22Rv1 (cell line): ENCODE measurements around the gene ZCCHC3.

Source experiments
- ZFX ChIP-seq: fragments of 450-650 bp; IDR thresholded peaks from 2 replicates; pipeline ENCODE4 v1.6.1; 2017; ENCODE audit warnings: antibody characterized with exemption, borderline replicate concordance
- TF ChIP-seq, protein P1 (sequence below): fragments of 450-650 bp; IDR thresholded peaks from 2 replicates; pipeline ENCODE4 v1.5.1; 2017; ENCODE audit warnings: mild to moderate bottlenecking

DNA sequence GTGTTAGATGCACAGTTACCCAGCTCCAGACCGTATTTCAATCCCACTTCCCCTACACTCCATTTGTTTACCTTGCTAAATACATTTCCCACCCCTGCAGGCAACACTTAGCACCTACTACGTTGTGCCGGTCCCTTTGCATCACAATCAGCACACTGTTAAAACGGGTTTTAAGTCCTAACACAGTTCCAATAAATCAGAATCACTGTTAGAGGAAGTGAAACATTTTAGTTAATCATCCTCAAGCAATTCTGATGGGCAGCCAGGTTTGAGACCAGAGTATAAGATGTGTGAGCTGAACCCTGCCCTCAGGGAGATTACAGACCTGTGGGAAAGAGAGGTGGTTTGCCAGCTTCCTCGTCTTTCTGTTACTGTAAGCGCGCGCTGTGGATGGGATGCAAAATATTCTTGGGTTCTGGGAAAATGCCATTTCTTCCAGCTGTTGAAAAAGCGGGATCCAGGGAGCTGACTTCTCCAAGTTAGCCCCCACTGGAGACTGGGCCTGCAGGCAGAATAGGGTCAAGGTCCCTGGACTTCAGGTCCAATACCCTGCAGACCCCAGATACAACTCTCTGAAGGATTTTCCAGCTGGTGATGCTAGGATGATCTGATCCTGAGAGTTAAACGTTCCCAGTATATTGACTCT, 3.1 kb downstream of the ZCCHC3 start:
- TF ChIP-seq, protein P1, sequence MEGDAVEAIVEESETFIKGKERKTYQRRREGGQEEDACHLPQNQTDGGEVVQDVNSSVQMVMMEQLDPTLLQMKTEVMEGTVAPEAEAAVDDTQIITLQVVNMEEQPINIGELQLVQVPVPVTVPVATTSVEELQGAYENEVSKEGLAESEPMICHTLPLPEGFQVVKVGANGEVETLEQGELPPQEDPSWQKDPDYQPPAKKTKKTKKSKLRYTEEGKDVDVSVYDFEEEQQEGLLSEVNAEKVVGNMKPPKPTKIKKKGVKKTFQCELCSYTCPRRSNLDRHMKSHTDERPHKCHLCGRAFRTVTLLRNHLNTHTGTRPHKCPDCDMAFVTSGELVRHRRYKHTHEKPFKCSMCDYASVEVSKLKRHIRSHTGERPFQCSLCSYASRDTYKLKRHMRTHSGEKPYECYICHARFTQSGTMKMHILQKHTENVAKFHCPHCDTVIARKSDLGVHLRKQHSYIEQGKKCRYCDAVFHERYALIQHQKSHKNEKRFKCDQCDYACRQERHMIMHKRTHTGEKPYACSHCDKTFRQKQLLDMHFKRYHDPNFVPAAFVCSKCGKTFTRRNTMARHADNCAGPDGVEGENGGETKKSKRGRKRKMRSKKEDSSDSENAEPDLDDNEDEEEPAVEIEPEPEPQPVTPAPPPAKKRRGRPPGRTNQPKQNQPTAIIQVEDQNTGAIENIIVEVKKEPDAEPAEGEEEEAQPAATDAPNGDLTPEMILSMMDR = no peak
- TF ChIP-seq ZFX = no peak
